Activated CD4-positive, alpha-beta T cell treated with anti-CD3 and anti-CD28 coated beads, Interleukin-2, amount 50 U/mL, for 24 hours (primary cell): ENCODE results near the gene ABRACL.
"Not testable (repeated sequence)": the region's sequence is repeated elsewhere in the genome, so short reads cannot be mapped to it uniquely, and the experiment has no call there.

ENCODE experiments used
- DNase-seq, 2 donors: peaks; one replicate each; pipeline ENCODE4 v3.0.0-alpha.2; 2020; ENCODE audit warnings: low read depth in 1 of 2, low spot score in 1 of 2

The ABRACL gene

GRCh38 chr6:139028658-139029469, at the start of gene ABRACL:
Gene ABRACL (plus strand): TSS chr6:139028745. CDS start chr6:139034161, 5,416 bp downstream.
- peak; percentile 73 to 81 for DNase-seq

- DNase-seq: no peak
These were observed 49.2 kb upstream of the ABRACL start for GRCh38 chr6:138979365-138979764.

GRCh38 chr6:138979813-138980668, 48.5 kb upstream of the ABRACL start:
- no peak for DNase-seq

- no peak for DNase-seq
These were observed 47.1 kb upstream of the ABRACL start for GRCh38 chr6:138981416-138981815.

GRCh38 chr6:138986578-138986977, 42.0 kb upstream of the ABRACL start:
- DNase-seq: no peak

- DNase-seq: no peak
These were observed 41.4 kb upstream of the ABRACL start for GRCh38 chr6:138987080-138987642.

- DNase-seq: peak; percentile 87 to 88
These were observed 40.7 kb upstream of the ABRACL start, which contains the start of gene REPS1 for GRCh38 chr6:138987643-138988468. Gene REPS1 (minus strand): TSS chr6:138988253. CDS start chr6:138987682, 571 bp downstream.

- no peak for DNase-seq
These were observed 40.1 kb upstream of the ABRACL start for GRCh38 chr6:138988469-138988834.

- no peak for DNase-seq
These were observed 39.2 kb upstream of the ABRACL start for GRCh38 chr6:138989098-138989983.

GRCh38 chr6:138991206-138991605, 37.3 kb upstream of the ABRACL start:
- DNase-seq: no peak

GRCh38 chr6:138992965-138993364, 35.6 kb upstream of the ABRACL start:
- DNase-seq: not testable (repeated sequence)

- not testable (repeated sequence) for DNase-seq
These were observed 35.1 kb upstream of the ABRACL start for GRCh38 chr6:138993410-138993809.

- no peak for DNase-seq
These were observed 32.0 kb upstream of the ABRACL start for GRCh38 chr6:138996524-138996923.

GRCh38 chr6:138997136-138997535, 31.4 kb upstream of the ABRACL start:
- DNase-seq: no peak

GRCh38 chr6:138999949-139000725, 28.4 kb upstream of the ABRACL start:
- DNase-seq: no peak

GRCh38 chr6:139003751-139004150, 24.8 kb upstream of the ABRACL start:
- DNase-seq: no peak

GRCh38 chr6:139006477-139006876, 22.1 kb upstream of the ABRACL start:
- no peak for DNase-seq

- DNase-seq: no peak
These were observed 21.1 kb upstream of the ABRACL start for GRCh38 chr6:139007428-139007827.

GRCh38 chr6:139008117-139008516, 20.4 kb upstream of the ABRACL start:
- no peak for DNase-seq
